Loucy (cell line): ENCODE results near the gene CDC42EP2.
A peak's percentile ranks its signal among the peaks of the same experiment; 100 is the strongest.

ENCODE experiments used
- H2AFZ ChIP-seq: fragments of 200-600 bp; sonication (generic); 2 replicates; pipeline ENCODE4 v1.6.0; 2016; ENCODE audit warnings: antibody characterized with exemption, mild to moderate bottlenecking, low read length, moderate library complexity
- H3F3A ChIP-seq: fragments of 200-600 bp; 2 replicates; pipeline ENCODE4 v1.6.0; 2016; ENCODE audit warnings: antibody characterized with exemption, low read depth, mild to moderate bottlenecking
- H3K27me3 ChIP-seq: fragments of 200-600 bp; sonication (generic); 2 replicates; pipeline ENCODE4 v1.6.1; 2014; ENCODE audit warnings: low read length, mild to moderate bottlenecking; ENCODE audit not compliant: insufficient read depth, poor library complexity, severe bottlenecking
- H3K36me3 ChIP-seq: fragments of 200-600 bp; sonication (generic); 2 replicates; pipeline ENCODE4 v1.6.1; 2016; ENCODE audit warnings: low read length; ENCODE audit not compliant: insufficient read depth
- H3K4me1 ChIP-seq: fragments of 200-600 bp; sonication (generic); 2 replicates; pipeline ENCODE4 v1.5.1; 2014; ENCODE audit warnings: low read length, mild to moderate bottlenecking; ENCODE audit not compliant: insufficient read depth, poor library complexity, severe bottlenecking
- H3K4me2 ChIP-seq: fragments of 200-600 bp; sonication (generic); 2 replicates; pipeline ENCODE4 v1.6.0; 2014; ENCODE audit warnings: antibody characterized with exemption, low read length, low read depth, mild to moderate bottlenecking; ENCODE audit not compliant: poor library complexity, severe bottlenecking
- H3K4me3 ChIP-seq: fragments of 200-600 bp; sonication (generic); 2 replicates; pipeline ENCODE4 v1.5.1; 2014; ENCODE audit warnings: low read length, mild to moderate bottlenecking, mixed read lengths; ENCODE audit not compliant: poor library complexity, severe bottlenecking
- H3K79me2 ChIP-seq: fragments of 200-600 bp; sonication (generic); 2 replicates; pipeline ENCODE4 v1.6.1; 2014; ENCODE audit warnings: low read length; ENCODE audit not compliant: insufficient read depth
- H3K9ac ChIP-seq: fragments of 200-600 bp; sonication (generic); 2 replicates; pipeline ENCODE4 v1.6.0; 2014; ENCODE audit warnings: mild to moderate bottlenecking, low read depth, low read length, moderate library complexity; ENCODE audit not compliant: poor library complexity, severe bottlenecking
- H3K9me2 ChIP-seq: fragments of 200-600 bp; sonication (generic); replicated peaks from 2 replicates; pipeline ENCODE4 v1.6.1; 2016; ENCODE audit warnings: low read depth, low read length, mixed read lengths
- H3K9me3 ChIP-seq: fragments of 200-600 bp; sonication (generic); 2 replicates; pipeline ENCODE4 v1.6.1; 2014; ENCODE audit warnings: mild to moderate bottlenecking, antibody characterized with exemption, low read length, low read depth; ENCODE audit not compliant: insufficient read depth
- H4K20me1 ChIP-seq: fragments of 200-600 bp; sonication (generic); 2 replicates; pipeline ENCODE4 v1.6.0; 2014; ENCODE audit warnings: antibody characterized with exemption, low read length, mild to moderate bottlenecking; ENCODE audit not compliant: insufficient read depth, poor library complexity, severe bottlenecking
- EZH2phosphoT487 ChIP-seq: fragments of 200-600 bp; IDR thresholded peaks from 2 replicates; pipeline ENCODE4 v1.6.1; 2018; ENCODE audit warnings: antibody characterized with exemption, mild to moderate bottlenecking, moderate library complexity, borderline replicate concordance
- TF ChIP-seq, protein P1 (sequence below): fragments of 200-600 bp; sonication (generic); conservative IDR thresholded peaks from 2 replicates; pipeline ENCODE4 v1.5.1; 2014; ENCODE audit warnings: mild to moderate bottlenecking, antibody characterized with exemption, low read length

CDC42EP2 gene

DNA sequence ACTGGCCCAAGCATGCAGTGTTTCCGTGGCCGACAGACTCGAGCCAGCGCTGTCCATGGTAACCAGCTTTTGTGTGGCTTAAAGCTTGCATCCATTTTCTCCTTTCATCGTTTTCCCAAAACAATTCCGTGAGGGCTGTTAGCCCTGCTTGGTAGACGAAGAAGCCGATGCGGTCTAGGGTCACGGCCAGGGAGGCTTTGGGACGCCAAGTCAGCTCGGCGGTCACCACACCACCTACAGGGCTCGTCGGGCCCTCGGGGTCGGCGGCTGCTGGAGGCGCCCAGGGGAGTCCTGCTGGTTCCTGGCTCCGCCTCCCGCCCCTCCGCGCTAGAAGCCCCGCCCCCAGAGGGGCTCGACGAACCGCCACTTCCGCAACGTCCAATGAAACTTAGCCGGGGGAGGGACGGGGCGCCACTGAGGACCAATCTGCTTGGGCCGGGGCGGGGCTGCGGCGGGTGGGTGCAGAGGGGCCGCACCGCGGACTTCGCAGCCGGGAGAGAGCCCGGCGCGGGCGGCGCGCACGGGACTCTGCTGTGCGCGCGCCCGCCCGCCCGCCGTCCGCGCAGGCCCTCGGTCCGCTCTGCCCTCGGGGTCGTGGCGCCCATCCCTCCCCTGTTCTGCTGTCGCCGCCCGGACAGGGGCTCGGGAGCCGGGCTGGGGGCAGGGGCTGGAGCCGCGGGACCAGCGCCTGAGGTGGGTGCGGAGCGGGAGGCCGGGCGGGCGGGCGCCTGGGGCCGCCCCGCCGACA lies 39.8 kb downstream of the CDC42EP2 start, which contains the start of gene TIGD3:
TIGD3 (plus strand) TSS at position 487 of the 748 bp plus-strand sequence. CDS start 1,058 bp downstream, outside the sequence.
- H3K9me3 ChIP-seq, result no peaks in the 10 kb centered on the region
- H3K79me2 ChIP-seq, result no peaks in the 10 kb centered on the region
- no peaks in the 10 kb centered on the region; the same call in 1 of the 2 replicates for H3F3A ChIP-seq
- peak within 1 kb of the TSS; percentile 95 for H2AFZ ChIP-seq
- peaks cover 24% of the 10 kb centered on the region; the same call in 1 of the 2 replicates for H3K36me3 ChIP-seq
- H3K9ac ChIP-seq, result peak within 1 kb of the TSS; percentile 69
- no peaks in the 10 kb centered on the region for H3K9me2 ChIP-seq
- H3K4me3 ChIP-seq, result peak within 1 kb of the TSS; percentile 84
- H3K4me2 ChIP-seq, result peak within 1 kb of the TSS; percentile 90
- no peaks in the 10 kb centered on the region for H4K20me1 ChIP-seq
- no peak for TF ChIP-seq EZH2phosphoT487
- TF ChIP-seq, protein P1, sequence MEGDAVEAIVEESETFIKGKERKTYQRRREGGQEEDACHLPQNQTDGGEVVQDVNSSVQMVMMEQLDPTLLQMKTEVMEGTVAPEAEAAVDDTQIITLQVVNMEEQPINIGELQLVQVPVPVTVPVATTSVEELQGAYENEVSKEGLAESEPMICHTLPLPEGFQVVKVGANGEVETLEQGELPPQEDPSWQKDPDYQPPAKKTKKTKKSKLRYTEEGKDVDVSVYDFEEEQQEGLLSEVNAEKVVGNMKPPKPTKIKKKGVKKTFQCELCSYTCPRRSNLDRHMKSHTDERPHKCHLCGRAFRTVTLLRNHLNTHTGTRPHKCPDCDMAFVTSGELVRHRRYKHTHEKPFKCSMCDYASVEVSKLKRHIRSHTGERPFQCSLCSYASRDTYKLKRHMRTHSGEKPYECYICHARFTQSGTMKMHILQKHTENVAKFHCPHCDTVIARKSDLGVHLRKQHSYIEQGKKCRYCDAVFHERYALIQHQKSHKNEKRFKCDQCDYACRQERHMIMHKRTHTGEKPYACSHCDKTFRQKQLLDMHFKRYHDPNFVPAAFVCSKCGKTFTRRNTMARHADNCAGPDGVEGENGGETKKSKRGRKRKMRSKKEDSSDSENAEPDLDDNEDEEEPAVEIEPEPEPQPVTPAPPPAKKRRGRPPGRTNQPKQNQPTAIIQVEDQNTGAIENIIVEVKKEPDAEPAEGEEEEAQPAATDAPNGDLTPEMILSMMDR, result 0 out of 2 replicates have a peak, but pooled peaks have one; percentile 11
- H3K4me1 ChIP-seq, result peaks cover 3% of the 10 kb centered on the region
- H3K27me3 ChIP-seq, result no peaks in the 10 kb centered on the region

DNA sequence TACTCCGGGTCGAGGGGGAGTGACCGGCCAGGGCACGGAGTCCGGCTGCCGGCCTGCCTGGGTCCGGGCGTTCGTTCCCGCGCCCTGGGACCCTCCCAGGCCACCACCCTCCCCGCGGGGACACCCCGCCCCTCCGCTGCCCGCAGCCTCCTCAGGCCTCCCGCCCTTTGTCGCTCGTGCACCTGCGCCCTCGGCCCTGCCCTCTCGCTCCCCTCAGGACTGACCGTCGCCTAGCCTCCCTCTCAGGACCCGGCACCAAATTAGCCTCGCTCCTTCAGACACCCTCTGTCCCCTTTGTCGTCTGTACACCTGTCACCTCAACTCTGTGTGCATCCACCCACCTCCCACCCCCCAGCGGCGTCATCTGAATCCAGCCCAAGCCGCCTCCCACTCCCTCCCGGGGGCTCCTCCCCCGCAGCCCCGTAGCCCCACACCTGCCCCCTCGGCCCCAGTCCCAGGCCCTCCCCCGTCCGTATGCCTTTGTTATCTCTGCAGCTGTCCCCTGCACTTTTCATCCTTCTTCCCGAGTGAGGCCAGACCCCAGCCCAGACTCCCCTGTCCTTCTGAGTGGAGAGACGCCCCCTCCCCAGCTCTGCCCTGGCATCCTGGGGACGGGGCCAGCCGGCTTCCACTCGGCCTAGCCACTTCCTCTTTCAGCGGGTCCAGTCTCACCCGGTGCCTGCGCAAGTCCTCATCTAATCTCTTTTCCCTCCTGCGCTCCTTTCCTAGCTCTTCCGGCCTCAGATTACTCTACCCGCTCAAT lies 40.5 kb downstream of the CDC42EP2 start:
- no peak for TF ChIP-seq EZH2phosphoT487
- TF ChIP-seq, protein P1, result no peak
- Histone ChIP-seq H3K4me2 (peak overlapping the region; percentile 90), H3K36me3 (peaks cover 18% of the 10 kb centered on the region; the same call in 1 of the 2 replicates), H3K4me1 (peaks cover 3% of the 10 kb centered on the region), H4K20me1 (no peaks in the 10 kb centered on the region), H3K9ac (peak overlapping the region; percentile 69), H3F3A (no peaks in the 10 kb centered on the region; the same call in 1 of the 2 replicates), H3K79me2 (no peaks in the 10 kb centered on the region), H3K4me3 (peak overlapping the region; percentile 84), H2AFZ (peak overlapping the region; percentile 95), H3K9me3 (no peaks in the 10 kb centered on the region), H3K9me2 (no peaks in the 10 kb centered on the region), H3K27me3 (no peaks in the 10 kb centered on the region)

DNA sequence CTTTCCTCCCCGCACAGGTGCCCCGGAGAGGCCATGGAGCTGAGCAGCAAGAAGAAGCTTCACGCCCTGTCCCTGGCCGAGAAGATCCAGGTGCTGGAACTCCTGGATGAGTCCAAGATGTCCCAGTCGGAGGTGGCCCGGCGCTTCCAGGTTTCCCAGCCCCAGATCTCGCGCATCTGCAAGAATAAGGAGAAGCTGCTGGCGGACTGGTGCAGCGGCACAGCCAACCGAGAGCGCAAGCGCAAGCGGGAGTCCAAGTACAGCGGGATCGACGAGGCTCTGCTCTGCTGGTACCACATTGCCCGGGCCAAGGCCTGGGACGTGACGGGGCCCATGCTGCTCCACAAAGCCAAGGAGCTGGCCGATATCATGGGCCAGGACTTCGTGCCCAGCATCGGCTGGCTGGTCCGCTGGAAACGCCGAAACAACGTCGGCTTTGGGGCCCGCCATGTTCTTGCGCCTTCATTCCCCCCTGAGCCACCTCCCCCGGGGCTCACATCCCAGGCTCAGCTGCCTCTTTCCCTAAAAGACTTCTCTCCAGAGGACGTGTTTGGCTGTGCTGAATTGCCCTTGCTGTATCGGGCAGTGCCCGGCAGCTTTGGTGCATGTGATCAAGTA lies 41.2 kb downstream of the CDC42EP2 start:
- Histone ChIP-seq H2AFZ (no peak overlapping the region), H3K9me3 (no peaks in the 10 kb centered on the region), H3K79me2 (no peaks in the 10 kb centered on the region), H3K4me1 (peaks cover 3% of the 10 kb centered on the region), H3K27me3 (no peaks in the 10 kb centered on the region), H3F3A (no peaks in the 10 kb centered on the region; the same call in 1 of the 2 replicates), H3K4me3 (peak overlapping the region; percentile 84), H3K9ac (peak overlapping the region; percentile 69), H3K4me2 (peak overlapping the region; percentile 90), H3K36me3 (peaks cover 14% of the 10 kb centered on the region; the same call in 1 of the 2 replicates), H4K20me1 (no peaks in the 10 kb centered on the region), H3K9me2 (no peaks in the 10 kb centered on the region)
- TF ChIP-seq EZH2phosphoT487, result no peak
- TF ChIP-seq, protein P1, result no peak
